IPS-11a (cell line): ENCODE measurements around the gene GIPC1.
A peak's percentile ranks its signal among the peaks of the same experiment; 100 is the strongest.
"Not testable (repeated sequence)": the region's sequence is repeated elsewhere in the genome, so short reads cannot be mapped to it uniquely, and the experiment has no call there.

Experiments used
- H3K4me3 ChIP-seq: one replicate; pipeline ENCODE4 v1.5.1; 2013; ENCODE audit warnings: low read depth, low read length, control low read depth

GIPC1 gene, protein sequence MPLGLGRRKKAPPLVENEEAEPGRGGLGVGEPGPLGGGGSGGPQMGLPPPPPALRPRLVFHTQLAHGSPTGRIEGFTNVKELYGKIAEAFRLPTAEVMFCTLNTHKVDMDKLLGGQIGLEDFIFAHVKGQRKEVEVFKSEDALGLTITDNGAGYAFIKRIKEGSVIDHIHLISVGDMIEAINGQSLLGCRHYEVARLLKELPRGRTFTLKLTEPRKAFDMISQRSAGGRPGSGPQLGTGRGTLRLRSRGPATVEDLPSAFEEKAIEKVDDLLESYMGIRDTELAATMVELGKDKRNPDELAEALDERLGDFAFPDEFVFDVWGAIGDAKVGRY

DNA sequence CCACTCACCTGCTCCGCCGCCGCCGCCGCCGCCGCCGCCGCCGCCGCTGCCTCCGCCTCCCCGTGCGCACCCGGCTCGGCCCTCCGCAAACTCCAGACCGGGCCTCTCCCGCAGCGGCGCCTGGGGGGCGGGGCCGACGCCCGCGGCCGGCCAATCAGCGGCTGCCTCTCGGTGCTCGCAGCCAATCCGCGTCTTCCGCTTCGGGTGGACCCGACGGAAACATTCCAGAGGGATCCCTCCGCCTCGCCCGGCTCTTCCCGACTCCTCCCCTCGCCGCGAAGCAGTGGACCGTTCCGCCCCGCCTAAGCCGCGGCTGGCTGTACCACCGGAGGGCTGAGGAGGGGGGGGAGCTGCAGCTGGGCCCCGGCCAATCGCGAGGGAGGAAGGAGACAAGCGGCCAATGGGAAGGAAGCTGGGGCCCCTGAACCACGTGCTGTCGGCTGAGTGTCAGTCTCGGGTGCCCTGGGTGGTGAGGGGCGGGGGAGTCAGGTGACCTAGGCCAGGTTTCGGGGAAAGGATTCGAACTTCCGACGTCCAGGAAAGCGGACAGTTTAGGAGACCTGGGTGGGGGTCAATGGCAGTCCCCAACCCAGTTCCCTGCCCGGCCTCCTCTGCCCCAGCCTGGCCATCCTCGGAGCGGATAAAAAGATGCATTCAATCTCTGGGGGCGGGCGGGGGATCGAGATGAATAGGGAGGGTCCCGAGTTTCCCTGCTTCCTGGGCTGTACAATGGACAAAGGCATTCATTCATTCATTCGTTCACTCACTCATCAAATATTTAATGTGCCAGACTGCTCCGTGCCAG lies at the start of gene GIPC1:
Gene GIPC1 (minus strand): TSS at position 99 of the 805 bp plus-strand sequence. CDS start 13,151 bp downstream, outside the sequence.
- peak within 1 kb of the TSS; percentile 47 for H3K4me3 ChIP-seq

DNA sequence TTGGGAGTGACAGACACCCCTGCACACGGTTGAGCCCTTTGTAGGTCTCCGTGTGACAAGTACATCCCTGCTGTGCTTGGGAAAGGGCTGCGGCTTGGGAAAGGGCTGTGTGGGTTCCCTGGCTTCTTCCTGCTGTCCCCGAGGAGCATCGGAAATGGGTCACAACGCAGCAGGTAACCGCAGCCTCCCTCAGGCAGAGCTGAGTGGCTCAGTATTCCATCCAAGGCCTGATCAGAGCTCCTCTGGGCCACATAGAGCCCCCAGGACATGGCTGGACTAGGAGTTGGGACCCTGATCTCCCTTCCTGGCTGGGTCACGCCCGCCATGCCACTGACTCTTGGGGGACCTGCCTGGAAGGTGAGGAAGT lies 49.8 kb upstream of the GIPC1 start:
- no peak overlapping the region for H3K4me3 ChIP-seq

DNA sequence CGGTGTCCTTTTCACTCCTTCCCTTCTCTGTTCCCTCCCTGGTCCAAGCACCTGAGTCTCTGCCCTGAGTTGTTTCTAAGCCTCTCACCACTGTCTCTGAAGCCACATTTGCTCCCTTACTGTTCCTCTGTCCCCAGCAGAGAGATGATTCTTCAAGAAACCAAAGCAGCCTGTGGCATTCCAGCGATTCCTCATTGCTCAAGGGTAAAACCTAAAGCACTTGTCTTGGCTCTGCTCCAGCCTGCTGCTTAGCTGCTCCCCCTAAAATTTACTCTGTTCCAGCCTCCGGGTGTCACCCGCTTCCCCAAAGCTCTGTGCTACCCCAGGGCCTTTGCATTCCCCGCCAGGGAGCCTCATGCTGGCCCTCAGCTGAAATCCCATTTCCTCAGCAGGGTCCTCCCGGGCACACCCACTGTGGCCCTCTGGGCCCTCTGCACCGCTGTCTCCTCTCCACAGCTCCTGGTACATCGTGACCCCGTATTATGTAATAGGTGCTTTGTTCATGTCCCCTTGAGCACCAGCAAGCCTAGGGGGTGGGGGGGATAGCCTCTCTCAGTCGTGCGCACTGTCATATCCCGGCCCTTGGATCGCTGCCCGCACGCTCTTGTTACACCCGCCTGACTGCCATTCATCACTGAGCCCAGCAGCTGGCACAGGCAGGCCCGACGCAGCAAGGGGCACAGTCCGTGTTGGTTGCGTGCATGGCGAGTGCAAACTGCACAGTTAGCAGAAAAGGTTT lies 49.2 kb upstream of the GIPC1 start:
- no peak overlapping the region for H3K4me3 ChIP-seq

DNA sequence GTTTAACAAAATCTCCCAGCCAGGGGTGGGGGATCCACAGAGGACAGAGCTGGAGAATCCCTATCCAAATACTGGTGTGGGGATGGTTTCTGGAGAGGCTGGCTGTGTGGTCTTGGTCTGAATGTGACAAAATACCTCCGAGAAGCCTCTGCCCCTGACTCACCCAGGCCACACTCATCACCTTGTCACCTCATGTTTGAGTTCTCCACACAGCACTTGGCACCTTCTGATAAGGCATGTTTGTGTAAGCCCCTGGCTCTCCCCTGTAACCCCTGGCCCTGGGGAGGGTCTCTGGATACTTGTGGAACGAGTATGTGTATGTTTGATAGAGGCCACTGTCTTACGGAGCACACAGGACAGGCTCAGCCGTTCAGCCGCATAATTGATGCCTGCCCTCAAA lies 48.1 kb upstream of the GIPC1 start:
- H3K4me3 ChIP-seq = no peak overlapping the region

DNA sequence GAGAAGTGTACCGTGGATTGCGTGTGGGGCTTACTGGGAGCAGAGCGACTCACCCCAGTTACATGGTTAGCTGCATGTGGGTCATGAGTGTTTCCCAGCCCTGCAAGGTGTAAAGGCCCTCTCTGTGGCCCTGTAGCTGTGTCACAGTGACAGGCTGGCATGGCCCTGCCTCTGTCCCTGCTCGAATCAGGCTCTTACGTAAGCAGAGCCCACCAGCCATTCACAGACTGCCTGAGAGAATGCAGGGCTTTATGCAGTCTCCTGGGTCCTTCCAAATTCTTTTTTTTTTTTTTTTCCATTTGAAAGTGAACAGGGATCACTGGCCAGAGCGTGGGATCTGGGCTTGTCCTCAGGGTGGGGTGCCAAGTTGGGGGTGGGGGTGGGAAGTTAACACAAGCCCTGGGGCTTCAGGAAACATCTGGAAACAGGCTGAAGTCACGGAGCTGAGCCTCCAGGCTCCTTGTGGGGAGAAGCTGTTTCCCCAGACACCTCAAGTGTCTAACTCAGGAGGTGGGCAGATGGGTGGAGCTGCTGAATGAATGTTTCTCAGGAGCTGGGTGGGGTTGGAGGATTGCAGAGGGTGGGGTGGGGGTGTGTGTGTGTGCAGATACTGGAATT lies 46.9 kb upstream of the GIPC1 start:
- H3K4me3 ChIP-seq = no peak overlapping the region

DNA sequence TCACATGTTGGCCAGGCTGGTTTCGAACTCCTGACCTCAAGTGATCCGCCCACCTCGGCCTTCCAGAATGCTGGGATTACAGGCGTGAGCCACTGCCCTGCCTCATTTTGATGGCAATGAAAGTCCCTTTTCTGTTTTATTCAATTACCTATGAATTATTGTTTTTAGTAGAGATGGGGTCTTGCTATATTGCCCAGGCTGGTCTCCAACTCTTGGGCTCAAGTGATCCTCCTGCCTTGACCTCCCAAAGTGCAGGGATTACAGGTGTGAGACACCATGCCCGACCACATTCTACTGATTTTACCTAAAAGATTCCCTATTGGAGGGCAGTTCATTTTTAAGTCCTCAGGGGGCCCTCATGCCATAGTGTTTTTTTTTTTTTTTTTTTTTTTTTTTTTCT lies 46.1 kb upstream of the GIPC1 start:
- H3K4me3 ChIP-seq = not testable (repeated sequence)

DNA sequence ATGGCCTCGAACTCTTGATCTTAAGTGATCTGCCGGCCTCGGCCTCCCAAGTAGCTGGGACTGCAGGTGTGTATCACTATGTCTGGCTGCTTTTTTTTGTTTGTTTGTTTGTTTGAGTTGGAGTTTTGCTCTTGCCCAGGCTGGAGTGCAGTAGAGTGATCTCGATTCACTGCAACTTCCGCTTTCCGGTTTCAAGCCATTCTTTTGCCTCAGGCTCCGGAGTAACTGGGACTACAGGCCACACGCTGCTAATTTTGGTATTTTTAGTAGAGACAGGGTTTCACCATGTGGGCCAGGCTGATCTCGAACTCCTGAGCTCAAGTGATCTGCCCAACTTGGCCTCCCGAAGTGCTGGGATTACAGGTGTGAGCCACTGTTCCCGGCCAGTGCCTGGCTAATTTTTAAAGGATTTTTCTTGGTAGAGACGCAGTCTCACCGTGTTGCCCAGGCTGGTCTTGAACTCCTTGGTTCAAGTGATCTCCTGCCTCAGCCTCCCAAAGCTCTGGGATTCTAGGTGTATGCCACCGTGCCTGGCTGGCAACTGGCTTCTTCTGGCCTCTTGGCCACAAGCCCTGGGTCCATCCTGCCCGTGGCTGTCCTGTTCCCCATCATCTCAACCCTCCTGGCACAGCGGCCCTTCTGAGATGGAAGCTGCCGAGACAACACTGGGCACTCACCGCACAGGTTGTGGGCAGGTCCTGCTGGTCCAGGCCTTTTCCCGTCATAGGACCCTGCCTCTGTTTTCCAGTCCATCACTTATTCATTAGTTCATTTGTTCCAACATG lies 45.0 kb upstream of the GIPC1 start:
- no peak overlapping the region for H3K4me3 ChIP-seq

DNA sequence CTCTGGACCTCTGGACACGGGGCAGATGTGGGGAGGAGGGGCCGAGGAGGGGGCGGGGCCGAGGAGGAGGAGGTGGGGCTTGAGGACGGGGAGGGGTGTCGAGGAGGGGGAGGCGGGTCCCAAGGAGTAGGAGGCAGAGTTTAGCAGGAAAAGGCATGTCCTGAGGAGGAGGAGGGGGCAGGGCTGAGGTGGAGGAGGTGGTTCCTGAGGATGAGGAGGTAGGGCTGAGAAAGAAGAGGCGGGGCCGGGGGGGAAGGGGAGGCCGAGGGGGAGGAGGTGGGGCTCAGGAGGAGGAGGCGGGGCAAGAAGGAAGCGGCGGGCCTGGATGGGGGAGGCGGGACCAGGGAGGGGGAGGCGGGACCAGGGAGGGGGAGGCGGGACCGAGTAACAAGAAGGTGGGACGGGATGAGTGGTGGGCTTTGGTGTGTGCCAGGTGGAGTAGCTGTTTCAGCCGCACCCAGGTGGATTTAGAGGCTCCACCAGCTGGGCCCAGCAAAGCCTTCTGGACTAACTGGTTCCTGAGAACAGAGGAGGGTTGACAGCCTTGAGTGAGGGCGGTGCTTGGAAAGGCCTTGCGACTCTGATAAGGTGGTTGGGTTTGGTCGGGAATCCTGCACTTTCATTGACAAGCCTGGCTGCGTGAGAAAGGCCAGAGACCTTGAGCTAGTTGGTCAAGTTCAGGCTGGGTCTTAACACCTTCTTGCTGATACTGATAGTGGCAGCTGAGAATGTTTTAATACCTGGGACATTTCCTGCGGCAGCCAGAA lies 41.2 kb upstream of the GIPC1 start:
- H3K4me3 ChIP-seq = peak overlapping the region; percentile 5

DNA sequence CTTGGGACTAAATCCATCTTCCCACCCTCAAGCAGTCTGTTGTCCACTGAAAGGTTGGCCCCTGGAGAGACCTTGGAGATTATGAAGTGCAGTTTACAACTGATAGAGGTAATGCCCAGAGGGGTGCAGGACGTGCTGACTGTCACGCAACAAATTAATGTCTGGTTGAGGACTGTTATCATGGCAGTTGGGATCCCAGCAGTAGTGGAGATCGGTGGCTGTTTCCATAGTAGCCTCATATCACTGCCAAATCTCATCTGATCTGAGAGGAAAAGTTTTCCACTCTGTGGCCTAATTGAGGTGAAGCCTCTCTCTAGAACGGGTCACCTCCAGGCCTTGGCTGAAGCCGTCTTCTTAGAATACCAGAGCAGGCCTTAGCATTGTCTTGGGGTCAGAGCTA lies 37.5 kb upstream of the GIPC1 start:
- no peak overlapping the region for H3K4me3 ChIP-seq

DNA sequence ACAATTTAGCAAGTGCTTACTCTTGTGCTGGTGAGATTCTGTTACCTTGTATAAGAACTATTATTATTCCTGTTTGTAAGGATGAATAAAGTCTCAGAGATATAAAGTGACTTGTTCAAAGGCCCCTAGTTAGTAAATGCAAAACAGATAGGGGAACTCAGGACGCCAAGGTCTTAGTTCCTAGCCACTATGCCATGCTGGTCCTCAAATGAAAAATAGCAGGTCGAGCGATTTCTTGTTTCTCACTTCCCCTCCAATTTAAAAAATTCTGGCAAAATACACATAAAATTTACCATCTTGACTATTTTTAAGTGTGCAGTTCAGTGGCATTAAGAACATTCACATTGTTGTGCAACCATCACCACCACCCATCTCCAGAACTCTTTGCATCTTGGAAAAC lies 34.6 kb upstream of the GIPC1 start:
- H3K4me3 ChIP-seq = peak overlapping the region; percentile 99

DNA sequence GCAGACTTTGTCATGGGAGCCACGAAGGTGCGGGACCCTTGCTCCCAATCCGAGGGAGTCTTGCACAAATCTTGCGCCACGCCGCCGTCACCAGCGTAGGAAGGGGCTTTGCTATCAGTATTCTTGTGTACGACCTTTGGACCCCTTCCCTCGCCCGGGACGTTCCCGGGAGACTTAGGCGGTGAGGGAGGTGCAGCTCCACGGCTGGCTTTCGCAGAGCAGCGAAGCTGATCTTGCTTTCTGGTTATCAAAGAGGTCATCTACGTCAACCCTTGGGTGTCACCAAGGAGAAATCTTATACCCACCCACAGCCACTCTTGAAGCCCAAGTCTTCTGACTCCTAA lies 34.0 kb upstream of the GIPC1 start:
- peak overlapping the region; percentile 99 for H3K4me3 ChIP-seq

DNA sequence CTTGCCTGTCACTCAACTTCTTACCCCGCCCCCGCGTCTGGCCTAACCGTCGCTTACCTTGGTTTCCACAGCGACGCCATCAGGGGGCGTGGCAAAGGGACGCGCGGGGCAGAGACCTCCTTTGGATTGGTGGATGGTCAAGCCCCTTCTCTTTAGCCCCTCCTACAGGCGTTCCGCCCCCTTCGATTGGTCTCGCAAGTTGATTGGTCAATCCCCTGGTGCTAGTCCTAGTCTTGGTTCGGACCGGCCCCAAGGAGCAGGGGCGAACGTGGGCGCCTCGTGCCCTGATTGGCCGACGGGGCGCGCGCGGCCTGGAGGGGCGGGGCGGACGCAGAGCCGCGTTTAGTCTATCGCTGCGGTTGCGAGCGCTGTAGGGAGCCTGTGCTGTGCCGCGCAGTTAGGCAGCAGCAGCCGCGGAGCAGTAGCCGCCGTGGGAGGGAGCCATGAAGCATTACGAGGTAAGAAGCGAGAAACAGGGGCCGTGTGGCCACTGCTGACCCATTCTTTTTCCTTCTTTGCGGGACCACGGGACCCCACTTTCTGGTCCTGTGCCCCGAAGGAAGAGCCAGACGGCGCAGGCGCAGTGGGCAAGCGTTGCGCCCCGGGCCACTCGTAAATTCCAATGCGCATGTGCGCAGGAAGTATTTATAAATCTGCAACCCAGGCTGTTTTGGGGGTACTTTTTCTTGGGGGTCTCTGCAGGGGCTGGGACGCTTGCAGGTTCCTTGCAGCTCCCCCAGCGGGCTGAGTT lies 33.5 kb upstream of the GIPC1 start, which contains the start of gene TECR:
Gene TECR (plus strand): TSS at position 341 of the 751 bp plus-strand sequence. CDS start 103 bp downstream, at position 444.
- peak within 1 kb of the TSS; percentile 99 for H3K4me3 ChIP-seq

DNA sequence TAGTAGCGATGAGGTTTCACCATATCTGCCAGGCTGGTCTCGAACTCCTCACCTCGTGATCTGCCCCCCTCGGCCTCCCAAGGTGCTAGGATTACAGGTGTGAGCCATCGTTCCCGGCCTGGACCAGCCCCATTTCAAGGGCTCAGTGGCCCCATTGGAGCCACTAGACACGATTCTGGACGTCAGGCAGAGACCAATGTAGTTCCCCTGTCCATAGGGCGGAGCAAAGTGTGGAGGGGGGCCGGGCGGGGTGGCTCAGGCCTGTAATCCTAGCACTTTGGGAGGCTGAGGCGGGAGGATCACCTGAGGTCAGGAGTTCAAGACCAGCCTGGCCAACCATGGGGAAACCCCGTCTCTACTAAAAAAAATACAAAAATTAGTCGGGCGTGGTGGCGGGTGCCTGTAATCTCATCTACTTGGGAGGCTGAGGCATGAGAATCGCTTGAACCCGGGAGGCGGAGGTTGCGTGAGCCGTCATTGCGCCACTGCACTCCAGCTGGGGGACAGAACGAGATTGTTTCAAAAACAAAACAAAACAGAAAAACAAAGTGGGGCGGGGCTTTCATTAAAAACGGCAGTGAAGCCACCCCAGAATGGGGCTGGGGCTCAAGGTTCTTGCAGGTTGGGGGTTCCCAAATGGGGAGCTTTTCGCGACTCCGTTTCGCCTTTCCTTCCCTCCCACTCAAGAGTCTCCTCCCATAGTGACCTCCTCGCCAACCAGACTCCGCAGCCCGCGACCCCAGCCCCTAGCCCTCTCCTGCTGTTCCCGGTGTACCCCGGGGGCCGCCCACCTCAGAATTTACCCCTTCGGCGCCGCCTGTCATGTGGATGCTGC lies 32.7 kb upstream of the GIPC1 start:
- peak overlapping the region; percentile 39 for H3K4me3 ChIP-seq

DNA sequence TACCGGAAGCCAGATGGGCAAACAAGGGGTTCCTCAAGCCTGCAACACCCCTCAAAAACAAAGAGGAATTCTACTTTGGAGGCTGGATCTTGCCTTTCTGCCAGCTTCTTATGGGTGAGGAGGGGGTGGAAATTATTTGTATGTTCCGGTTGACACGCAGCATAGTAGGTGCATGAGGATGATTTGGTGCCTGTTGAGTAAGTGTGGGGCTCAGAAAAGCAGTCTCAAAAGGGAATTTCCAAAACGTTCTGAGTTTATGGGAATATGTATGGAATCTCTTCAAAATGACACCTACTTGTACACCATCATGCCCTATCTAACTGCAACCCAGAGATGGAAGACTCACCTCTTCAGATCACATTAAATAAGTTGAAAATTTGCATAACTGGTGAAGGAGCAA lies 30.5 kb upstream of the GIPC1 start:
- no peak overlapping the region for H3K4me3 ChIP-seq

DNA sequence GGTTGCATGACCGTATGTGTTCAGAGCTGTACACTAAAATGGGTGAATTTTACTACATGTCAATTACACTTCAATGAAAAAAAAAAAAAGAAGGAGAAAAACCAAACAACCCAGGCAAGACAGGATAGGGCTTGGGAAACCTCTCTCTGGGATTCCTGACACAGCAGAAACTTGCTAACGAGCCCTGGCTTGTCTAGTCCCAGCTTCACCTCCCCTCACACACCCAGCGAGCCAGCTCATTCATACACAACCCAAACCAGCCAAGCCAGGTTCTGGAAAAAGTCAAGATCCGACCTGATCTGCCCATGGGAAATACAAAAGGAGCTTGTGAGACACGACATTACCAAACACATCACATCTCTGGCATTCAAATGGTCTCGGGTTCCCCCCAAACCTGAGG lies 29.8 kb upstream of the GIPC1 start:
- H3K4me3 ChIP-seq = no peak overlapping the region

DNA sequence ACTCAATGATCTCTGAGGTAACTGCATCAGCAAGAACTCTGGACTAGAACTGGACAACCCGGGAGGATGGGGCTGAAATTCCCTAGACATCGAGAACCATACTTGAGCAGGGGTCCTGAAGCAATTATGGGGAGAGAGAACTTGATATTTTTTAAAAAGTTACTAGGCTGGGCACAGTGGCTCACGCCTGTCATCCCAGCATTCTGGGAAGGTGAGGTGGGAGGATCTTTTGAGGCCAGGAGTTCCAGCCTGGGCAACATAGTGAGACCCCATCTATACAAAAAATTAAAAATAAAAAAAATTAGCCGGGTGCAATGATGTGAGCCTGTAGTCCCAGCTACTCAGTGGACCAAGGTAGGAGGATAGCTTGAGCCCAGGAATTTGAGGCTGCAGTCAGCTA lies 24.6 kb upstream of the GIPC1 start:
- H3K4me3 ChIP-seq = no peak overlapping the region

DNA sequence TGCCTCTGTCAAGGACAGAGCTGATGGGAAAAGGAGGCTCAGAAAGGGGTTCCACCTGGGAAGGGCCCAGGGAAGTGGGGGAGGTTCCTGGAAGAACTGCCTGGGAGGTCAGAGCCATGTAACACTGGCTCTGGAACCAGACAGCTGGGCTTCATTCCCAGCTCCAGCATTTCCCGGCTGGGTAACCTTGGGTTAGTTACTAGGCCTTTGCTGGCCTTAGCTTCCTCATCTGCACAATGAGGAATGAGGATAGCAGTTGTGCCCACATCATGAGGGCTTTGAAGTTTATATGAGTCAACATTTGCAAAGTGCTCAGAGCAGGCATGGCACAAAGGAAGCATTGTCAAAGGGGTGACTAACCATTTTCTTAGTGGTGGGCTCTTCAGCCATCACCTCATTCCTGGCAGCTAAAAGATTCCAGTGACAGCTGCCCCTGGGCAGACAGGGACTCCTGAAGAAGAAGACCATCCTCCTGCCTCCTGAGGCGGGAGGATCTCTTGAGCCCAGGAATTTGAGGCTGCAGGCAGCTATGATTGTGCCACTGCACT lies 24.0 kb upstream of the GIPC1 start:
- no peak overlapping the region for H3K4me3 ChIP-seq
